ENCODE measurements around the gene BICD2. TPM values are rescaled to one million over a fixed set of nuclear protein-coding genes. Genes with fewer than 3 reads are reported as not detected.

Gene BICD2
- polyA plus RNA-seq, 4 donors: 0.67 to 9.7 (median 3.3) TPM

GRCh38 chr9:92767066-92768054, 2.7 kb upstream of the BICD2 start:
- peaks cover 0 to 38% (median 12%) of the 10 kb centered on the region in 3 donors for H3K4me1 ChIP-seq (ENCODE audit: control insufficient read depth in 3 of 3, insufficient read depth in 2 of 3, low read depth in 1 of 3, low read length in 2 of 3)

GRCh38 chr9:92764988-92765936, 629 bp upstream of the BICD2 start:
- H3K9me3 ChIP-seq (ENCODE audit: control insufficient read depth in 2 of 2, insufficient read depth in 1 of 2, low read depth in 1 of 2, low read length in 1 of 2): no peaks in the 10 kb centered on the region
- peaks cover 0 to 2% (median 0%) of the 10 kb centered on the region in 3 donors for H3K36me3 ChIP-seq (ENCODE audit: control insufficient read depth in 3 of 3, insufficient read depth in 2 of 3, low read depth in 1 of 3, low read length in 3 of 3)
- FAIRE-seq (no peak), DNase-seq (peak; percentile 95 to 99)
- H3K27me3 ChIP-seq (ENCODE audit: control insufficient read depth in 3 of 3, insufficient read depth in 3 of 3, low read length in 3 of 3): no peaks in the 10 kb centered on the region
- H3K4me3 ChIP-seq (ENCODE audit: low read depth in 1 of 3, low read length in 3 of 3): peak overlapping the region; percentile 55 to 77 (median 70)
- peak overlapping the region; percentile 95 to 99 (median 98) for H3K27ac ChIP-seq (ENCODE audit: low read depth in 1 of 3, low read length in 2 of 3)
- 1% methylated on average over 56 to 75 of the region's 75 CpGs for WGBS, 3 donors
- H3K4me1 ChIP-seq (ENCODE audit: control insufficient read depth in 3 of 3, insufficient read depth in 2 of 3, low read depth in 1 of 3, low read length in 2 of 3): peaks cover 0 to 28% (median 12%) of the 10 kb centered on the region in 3 donors

More at GRCh38 chr9:92767066-92768054, 2.7 kb upstream of the BICD2 start:
- Histone ChIP-seq H3K27ac (ENCODE audit: low read depth in 1 of 3, low read length in 2 of 3) (no peak overlapping the region), H3K27me3 (ENCODE audit: control insufficient read depth in 3 of 3, insufficient read depth in 3 of 3, low read length in 3 of 3) (no peaks in the 10 kb centered on the region), H3K4me3 (ENCODE audit: low read depth in 1 of 3, low read length in 3 of 3) (no peak overlapping the region), H3K36me3 (ENCODE audit: control insufficient read depth in 3 of 3, insufficient read depth in 2 of 3, low read depth in 1 of 3, low read length in 3 of 3) (peaks cover 0 to 2% (median 0%) of the 10 kb centered on the region in 3 donors), H3K9me3 (ENCODE audit: control insufficient read depth in 2 of 2, insufficient read depth in 1 of 2, low read depth in 1 of 2, low read length in 1 of 2) (no peaks in the 10 kb centered on the region)
- 45 to 75% (median 55%) methylated on average over 8 to 9 of the region's 9 CpGs for WGBS, 3 donors
- no peak for DNase-seq
- FAIRE-seq: no peak

- Histone ChIP-seq H3K4me3 (ENCODE audit: low read depth in 1 of 3, low read length in 3 of 3) (peak overlapping the region; percentile 77 to 98 (median 80)), H3K36me3 (ENCODE audit: control insufficient read depth in 3 of 3, insufficient read depth in 2 of 3, low read depth in 1 of 3, low read length in 3 of 3) (peaks cover 0 to 2% (median 0%) of the 10 kb centered on the region in 3 donors), H3K27ac (ENCODE audit: low read depth in 1 of 3, low read length in 2 of 3) (peak overlapping the region in 1 of 3 donors; percentile 52), H3K27me3 (ENCODE audit: control insufficient read depth in 3 of 3, insufficient read depth in 3 of 3, low read length in 3 of 3) (no peaks in the 10 kb centered on the region), H3K9me3 (ENCODE audit: control insufficient read depth in 2 of 2, insufficient read depth in 1 of 2, low read depth in 1 of 2, low read length in 1 of 2) (no peaks in the 10 kb centered on the region), H3K4me1 (ENCODE audit: control insufficient read depth in 3 of 3, insufficient read depth in 2 of 3, low read depth in 1 of 3, low read length in 2 of 3) (peaks cover 0 to 19% (median 12%) of the 10 kb centered on the region in 3 donors)
- WGBS, 3 donors: 2 to 7% (median 6%) methylated on average over 36 to 42 of the region's 42 CpGs
- FAIRE-seq (no peak), DNase-seq (peak in 1 of 2 donors; percentile 58)
Observed at GRCh38 chr9:92763721-92764380, 782 bp downstream of the BICD2 start.

- WGBS, 3 donors: 62 to 72% (median 71%) methylated on average over 19 of the region's 19 CpGs
- H3K27ac ChIP-seq (ENCODE audit: low read depth in 1 of 3, low read length in 2 of 3): peak overlapping the region in 1 of 3 donors; percentile 52
- peak overlapping the region; percentile 77 to 98 (median 80) for H3K4me3 ChIP-seq (ENCODE audit: low read depth in 1 of 3, low read length in 3 of 3)
- DNase-seq (no peak), FAIRE-seq (no peak)
- H3K27me3 ChIP-seq (ENCODE audit: control insufficient read depth in 3 of 3, insufficient read depth in 3 of 3, low read length in 3 of 3): no peaks in the 10 kb centered on the region
- H3K9me3 ChIP-seq (ENCODE audit: control insufficient read depth in 2 of 2, insufficient read depth in 1 of 2, low read depth in 1 of 2, low read length in 1 of 2): no peaks in the 10 kb centered on the region
- peaks cover 0 to 2% (median 0%) of the 10 kb centered on the region in 3 donors for H3K36me3 ChIP-seq (ENCODE audit: control insufficient read depth in 3 of 3, insufficient read depth in 2 of 3, low read depth in 1 of 3, low read length in 3 of 3)
- peaks cover 0 to 15% (median 12%) of the 10 kb centered on the region in 3 donors for H3K4me1 ChIP-seq (ENCODE audit: control insufficient read depth in 3 of 3, insufficient read depth in 2 of 3, low read depth in 1 of 3, low read length in 2 of 3)
Observed at GRCh38 chr9:92762781-92763708, 1.6 kb downstream of the BICD2 start.

GRCh38 chr9:92762196-92762595, 2.4 kb downstream of the BICD2 start:
- H3K27me3 ChIP-seq (ENCODE audit: control insufficient read depth in 3 of 3, insufficient read depth in 3 of 3, low read length in 3 of 3): no peaks in the 10 kb centered on the region
- H3K4me1 ChIP-seq (ENCODE audit: control insufficient read depth in 3 of 3, insufficient read depth in 2 of 3, low read depth in 1 of 3, low read length in 2 of 3): peaks cover 0 to 15% (median 12%) of the 10 kb centered on the region in 3 donors
- no peak overlapping the region for H3K27ac ChIP-seq (ENCODE audit: low read depth in 1 of 3, low read length in 2 of 3)
- H3K36me3 ChIP-seq (ENCODE audit: control insufficient read depth in 3 of 3, insufficient read depth in 2 of 3, low read depth in 1 of 3, low read length in 3 of 3): peaks cover 0 to 2% (median 0%) of the 10 kb centered on the region in 3 donors
- H3K9me3 ChIP-seq (ENCODE audit: control insufficient read depth in 2 of 2, insufficient read depth in 1 of 2, low read depth in 1 of 2, low read length in 1 of 2): no peaks in the 10 kb centered on the region
- FAIRE-seq (no peak), DNase-seq (no peak)
- no peak overlapping the region for H3K4me3 ChIP-seq (ENCODE audit: low read depth in 1 of 3, low read length in 3 of 3)
- 54 to 77% (median 57%) methylated on average over 4 of the region's 4 CpGs for WGBS, 3 donors

- Histone ChIP-seq H3K9me3 (ENCODE audit: control insufficient read depth in 2 of 2, insufficient read depth in 1 of 2, low read depth in 1 of 2, low read length in 1 of 2) (no peaks in the 10 kb centered on the region), H3K4me3 (ENCODE audit: low read depth in 1 of 3, low read length in 3 of 3) (no peak overlapping the region), H3K36me3 (ENCODE audit: control insufficient read depth in 3 of 3, insufficient read depth in 2 of 3, low read depth in 1 of 3, low read length in 3 of 3) (peaks cover 0 to 2% (median 0%) of the 10 kb centered on the region in 3 donors), H3K4me1 (ENCODE audit: control insufficient read depth in 3 of 3, insufficient read depth in 2 of 3, low read depth in 1 of 3, low read length in 2 of 3) (peaks cover 0 to 15% (median 12%) of the 10 kb centered on the region in 3 donors), H3K27ac (ENCODE audit: low read depth in 1 of 3, low read length in 2 of 3) (no peak overlapping the region), H3K27me3 (ENCODE audit: control insufficient read depth in 3 of 3, insufficient read depth in 3 of 3, low read length in 3 of 3) (no peaks in the 10 kb centered on the region)
- no peak for FAIRE-seq
- no peak for DNase-seq
- WGBS, 3 donors: 67 to 75% (median 68%) methylated on average over 6 of the region's 6 CpGs
Observed at GRCh38 chr9:92761686-92762085, 2.9 kb downstream of the BICD2 start.

GRCh38 chr9:92760494-92760893, 4.1 kb downstream of the BICD2 start:
- Histone ChIP-seq H3K9me3 (ENCODE audit: control insufficient read depth in 2 of 2, insufficient read depth in 1 of 2, low read depth in 1 of 2, low read length in 1 of 2) (peaks cover 0 to 5% of the 10 kb centered on the region in 2 donors), H3K4me3 (ENCODE audit: low read depth in 1 of 3, low read length in 3 of 3) (no peak overlapping the region), H3K4me1 (ENCODE audit: control insufficient read depth in 3 of 3, insufficient read depth in 2 of 3, low read depth in 1 of 3, low read length in 2 of 3) (peaks cover 0 to 8% (median 6%) of the 10 kb centered on the region in 3 donors), H3K27me3 (ENCODE audit: control insufficient read depth in 3 of 3, insufficient read depth in 3 of 3, low read length in 3 of 3) (no peaks in the 10 kb centered on the region), H3K36me3 (ENCODE audit: control insufficient read depth in 3 of 3, insufficient read depth in 2 of 3, low read depth in 1 of 3, low read length in 3 of 3) (peaks cover 0 to 2% (median 0%) of the 10 kb centered on the region in 3 donors), H3K27ac (ENCODE audit: low read depth in 1 of 3, low read length in 2 of 3) (no peak overlapping the region)
- FAIRE-seq (no peak), DNase-seq (no peak)
- 65 to 98% (median 69%) methylated on average over 3 of the region's 3 CpGs for WGBS, 3 donors
